ENCODE results near the gene OR9Q1.

GRCh38 chr11:57979532-57980079 lies 44.1 kb upstream of the OR9Q1 start:
- TF ChIP-seq GABPA (IDR thresholded peaks at IDR 0.05 in 1 of 2, conservative IDR thresholded peaks at IDR 0.05 in 1 of 2) = no peak
- TF ChIP-seq CTCF (IDR thresholded peaks at IDR 0.05; ENCODE audit: low read depth, low read length, missing input control) = no peak
- TF ChIP-seq TAF1 (conservative IDR thresholded peaks at IDR 0.05) = no peak
- TF ChIP-seq RXRA (IDR thresholded peaks at IDR 0.05) = no peak
- no peak for TF ChIP-seq RAD21 (IDR thresholded peaks at IDR 0.05)
- TF ChIP-seq REST (IDR thresholded peaks at IDR 0.05) = no peak
- TF ChIP-seq MAX (IDR thresholded peaks at IDR 0.05) = no peak
- no peak for TF ChIP-seq YY1 (IDR thresholded peaks at IDR 0.05)
